ENCODE data around the gene NEU2. TPM values are rescaled to one million over a fixed set of nuclear protein-coding genes. Genes with fewer than 3 reads are reported as not detected.

The NEU2 gene
- total and polyA plus RNA-seq, 10 donors = not detected

- H3K4me3 ChIP-seq = no peak overlapping the region
- peak; percentile 66 for DNase-seq
- WGBS, 5 donors = 66 to 92% (median 81%) methylated on average over 4 of the region's 4 CpGs
- H3K36me3 ChIP-seq = peaks cover 0 to 66% (median 12%) of the 10 kb centered on the region in 6 donors
- intact Hi-C loops (cut with DNase I; ENCODE audit: low total_unique reads) = no loop called here
- H3K4me1 ChIP-seq = peaks cover 49 to 100% (median 95%) of the 10 kb centered on the region in 6 donors
- no peaks in the 10 kb centered on the region for H3K27me3 ChIP-seq (replicated peaks in 1 of 7)
- TF ChIP-seq POLR2AphosphoS5 (IDR thresholded peaks at IDR 0.05) (peak in 2 of 3 donors; percentile 25 to 31), POLR2A (IDR thresholded peaks at IDR 0.05) (no peak)
- peaks cover 0 to 9% (median 3%) of the 10 kb centered on the region in 8 donors for H3K9me3 ChIP-seq
- H3K27ac ChIP-seq = peak overlapping the region in 7 of 8 donors; percentile 1 to 96 (median 93)
Observed at GRCh38 chr2:233072838-233073237, 40.4 kb downstream of the NEU2 start.

DNA sequence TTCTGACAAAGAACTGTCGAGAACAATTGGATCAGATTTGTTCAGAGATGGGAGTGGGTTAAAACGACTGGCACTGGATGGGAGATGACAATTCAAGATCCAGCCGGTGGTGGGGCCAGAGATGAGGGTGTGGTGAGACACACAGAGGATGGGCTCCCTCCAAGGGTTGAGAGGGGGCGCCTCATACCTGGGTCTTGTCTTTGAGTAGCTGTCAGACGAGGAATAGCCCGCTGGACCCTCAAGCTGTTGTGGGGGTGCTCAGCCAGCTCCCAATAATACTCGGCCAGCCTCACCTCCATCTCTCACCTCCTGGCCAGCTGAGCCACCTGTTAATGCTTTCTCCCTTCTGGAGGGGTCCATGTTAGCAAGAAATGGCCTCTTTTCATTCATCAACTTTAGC is 41.6 kb downstream of the NEU2 start:
- DNase-seq = no peak
- TF ChIP-seq POLR2A (IDR thresholded peaks at IDR 0.05) = no peak
- TF ChIP-seq POLR2AphosphoS5 (IDR thresholded peaks at IDR 0.05) = no peak
- TF ChIP-seq, protein P1, sequence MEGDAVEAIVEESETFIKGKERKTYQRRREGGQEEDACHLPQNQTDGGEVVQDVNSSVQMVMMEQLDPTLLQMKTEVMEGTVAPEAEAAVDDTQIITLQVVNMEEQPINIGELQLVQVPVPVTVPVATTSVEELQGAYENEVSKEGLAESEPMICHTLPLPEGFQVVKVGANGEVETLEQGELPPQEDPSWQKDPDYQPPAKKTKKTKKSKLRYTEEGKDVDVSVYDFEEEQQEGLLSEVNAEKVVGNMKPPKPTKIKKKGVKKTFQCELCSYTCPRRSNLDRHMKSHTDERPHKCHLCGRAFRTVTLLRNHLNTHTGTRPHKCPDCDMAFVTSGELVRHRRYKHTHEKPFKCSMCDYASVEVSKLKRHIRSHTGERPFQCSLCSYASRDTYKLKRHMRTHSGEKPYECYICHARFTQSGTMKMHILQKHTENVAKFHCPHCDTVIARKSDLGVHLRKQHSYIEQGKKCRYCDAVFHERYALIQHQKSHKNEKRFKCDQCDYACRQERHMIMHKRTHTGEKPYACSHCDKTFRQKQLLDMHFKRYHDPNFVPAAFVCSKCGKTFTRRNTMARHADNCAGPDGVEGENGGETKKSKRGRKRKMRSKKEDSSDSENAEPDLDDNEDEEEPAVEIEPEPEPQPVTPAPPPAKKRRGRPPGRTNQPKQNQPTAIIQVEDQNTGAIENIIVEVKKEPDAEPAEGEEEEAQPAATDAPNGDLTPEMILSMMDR (IDR thresholded peaks at IDR 0.05 in 8 of 11, conservative IDR thresholded peaks at IDR 0.05 in 3 of 11) = no peak
- Histone ChIP-seq H3K9me3 (peaks cover 0 to 9% (median 3%) of the 10 kb centered on the region in 8 donors), H3K4me1 (peaks cover 49 to 100% (median 95%) of the 10 kb centered on the region in 6 donors), H3K36me3 (peaks cover 0 to 64% (median 12%) of the 10 kb centered on the region in 6 donors), H3K27ac (peak overlapping the region; percentile 45 to 96 (median 92)), H3K27me3 (replicated peaks in 1 of 7) (no peaks in the 10 kb centered on the region), H3K4me3 (peak overlapping the region in 1 of 8 donors; percentile 60)
- WGBS, 5 donors = 76 to 91% (median 78%) methylated on average over 7 of the region's 7 CpGs
- intact Hi-C loops (cut with DNase I; ENCODE audit: low total_unique reads) = no loop called here

- H3K27ac ChIP-seq = peak overlapping the region; percentile 45 to 96 (median 92)
- H3K4me1 ChIP-seq = peaks cover 55 to 100% (median 97%) of the 10 kb centered on the region in 6 donors
- 34 to 55% (median 42%) methylated on average over 6 of the region's 6 CpGs for WGBS, 5 donors
- peaks cover 0 to 75% (median 19%) of the 10 kb centered on the region in 6 donors for H3K36me3 ChIP-seq
- intact Hi-C loops (cut with DNase I; ENCODE audit: low total_unique reads) = no loop called here
- DNase-seq = peak; percentile 83
- H3K27me3 ChIP-seq (replicated peaks in 1 of 7) = no peaks in the 10 kb centered on the region
- peaks cover 0 to 9% (median 3%) of the 10 kb centered on the region in 8 donors for H3K9me3 ChIP-seq
- peak overlapping the region in 5 of 8 donors; percentile 1 to 60 (median 16) for H3K4me3 ChIP-seq
- peak in 1 of 3 donors; percentile 39 for TF ChIP-seq POLR2AphosphoS5 (IDR thresholded peaks at IDR 0.05)
- TF ChIP-seq, protein P1 (IDR thresholded peaks at IDR 0.05 in 8 of 11, conservative IDR thresholded peaks at IDR 0.05 in 3 of 11) = no peak
Observed at GRCh38 chr2:233075141-233075965, 42.9 kb downstream of the NEU2 start.

DNA sequence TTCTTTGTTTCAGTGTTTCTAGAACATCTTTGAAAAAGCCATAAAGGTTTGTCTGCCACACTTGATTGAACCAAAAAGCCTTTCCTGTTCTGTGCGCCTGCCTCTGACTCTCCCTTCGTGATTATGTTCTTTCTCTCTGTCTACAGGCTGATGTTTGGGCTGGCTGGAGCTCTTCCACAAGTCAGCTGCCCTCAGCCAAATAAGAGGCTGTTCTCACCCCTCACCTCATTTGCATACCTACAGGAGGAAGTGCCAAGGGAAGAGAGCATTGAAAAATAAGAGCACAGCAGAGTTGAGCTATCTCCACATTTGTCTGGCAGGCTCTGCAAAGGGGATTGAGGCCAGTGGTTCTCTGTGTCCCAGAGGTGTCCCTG is 43.5 kb downstream of the NEU2 start:
- no peaks in the 10 kb centered on the region for H3K27me3 ChIP-seq (replicated peaks in 1 of 7)
- TF ChIP-seq, protein P1 (IDR thresholded peaks at IDR 0.05 in 8 of 11, conservative IDR thresholded peaks at IDR 0.05 in 3 of 11) = no peak
- TF ChIP-seq POLR2A (IDR thresholded peaks at IDR 0.05) = peak in 1 of 3 donors; percentile 52
- peak in 1 of 3 donors; percentile 92 for TF ChIP-seq POLR2AphosphoS5 (IDR thresholded peaks at IDR 0.05)
- H3K4me1 ChIP-seq = peaks cover 61 to 100% (median 97%) of the 10 kb centered on the region in 6 donors
- intact Hi-C loops (cut with DNase I; ENCODE audit: low total_unique reads) = no loop called here
- peaks cover 0 to 76% (median 21%) of the 10 kb centered on the region in 6 donors for H3K36me3 ChIP-seq
- 6 to 18% (median 16%) methylated on average over 2 of the region's 2 CpGs for WGBS, 5 donors
- no peak for DNase-seq
- H3K27ac ChIP-seq = peak overlapping the region; percentile 45 to 96 (median 92)
- peak overlapping the region in 4 of 8 donors; percentile 1 to 60 (median 17) for H3K4me3 ChIP-seq
- peaks cover 0 to 9% (median 3%) of the 10 kb centered on the region in 8 donors for H3K9me3 ChIP-seq

Measured in spleen (tissue), 11 donors.